ENCODE measurements around the gene TRIP13.
A peak's percentile ranks its signal among the peaks of the same experiment; 100 is the strongest.
"Not testable (repeated sequence)": the region's sequence is repeated elsewhere in the genome, so short reads cannot be mapped to it uniquely, and the experiment has no call there.

Gene TRIP13

DNA sequence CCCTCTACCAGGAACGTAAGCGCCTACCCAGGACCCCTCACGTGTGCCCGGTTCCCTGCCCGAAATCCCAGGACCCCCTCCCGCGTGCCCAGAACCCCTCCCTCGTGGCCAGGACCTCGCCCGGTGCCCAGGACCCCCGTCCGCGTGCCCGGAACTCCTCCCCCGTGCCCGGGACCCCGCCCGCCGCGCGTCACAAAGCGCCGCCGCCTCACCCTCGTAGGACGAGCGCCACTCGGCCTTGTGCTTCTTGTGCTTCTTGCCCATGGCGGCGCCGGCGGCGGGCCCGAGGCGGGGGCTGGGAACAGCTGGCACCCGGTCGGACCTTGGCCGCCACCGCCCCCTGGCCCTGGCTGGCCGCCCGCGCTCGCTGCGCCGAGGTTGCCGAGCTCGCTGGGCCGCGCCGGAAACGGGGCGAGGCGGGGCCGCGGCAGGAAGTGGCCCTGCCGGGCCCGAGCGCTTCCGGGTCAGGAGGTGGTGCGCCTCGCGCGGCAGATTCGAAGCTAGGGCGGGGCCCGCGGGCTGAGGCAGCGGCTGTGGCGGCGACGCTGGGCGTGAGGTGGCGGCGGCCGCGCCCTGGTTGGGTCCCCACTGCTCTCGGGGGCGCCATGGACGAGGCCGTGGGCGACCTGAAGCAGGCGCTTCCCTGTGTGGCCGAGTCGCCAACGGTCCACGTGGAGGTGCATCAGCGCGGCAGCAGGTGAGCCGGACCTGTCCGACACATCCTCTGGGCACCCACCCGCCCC, at the start of gene TRIP13, which contains the start of gene BRD9:
TRIP13 (plus strand) TSS at position 491 of the 743 bp plus-strand sequence; CDS start at position 606, 115 bp downstream.
BRD9 (minus strand) TSS at position 408 of the 743 bp plus-strand sequence; CDS start at position 264, 144 bp downstream.
- DNase-seq (ENCODE audit: low read depth, low spot score), result peak; percentile 73

DNA sequence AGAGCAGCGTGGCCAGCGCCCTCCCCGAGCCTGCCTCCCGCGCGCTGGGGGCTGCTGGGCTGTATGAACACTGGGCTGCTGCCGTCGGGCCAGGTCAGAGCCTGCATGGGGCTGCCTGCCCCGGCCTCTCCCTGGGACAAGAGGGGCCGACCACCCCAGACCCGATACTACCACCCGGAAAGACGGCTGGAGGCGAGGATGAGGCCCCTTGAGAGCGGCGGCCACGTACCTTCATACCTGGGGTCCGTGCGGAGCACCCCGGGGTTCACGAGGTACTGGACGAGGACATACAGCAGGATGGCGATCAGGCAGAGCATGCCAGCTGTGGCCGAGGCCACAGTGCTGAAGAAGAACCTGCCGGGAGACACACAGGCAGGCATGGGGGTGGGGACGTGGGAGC, 49.3 kb upstream of the TRIP13 start:
- not testable (repeated sequence) for DNase-seq (ENCODE audit: low read depth, low spot score)

GRCh38 chr5:843926-844325, 48.8 kb upstream of the TRIP13 start:
- DNase-seq (ENCODE audit: low read depth, low spot score), result not testable (repeated sequence)

- DNase-seq (ENCODE audit: low read depth, low spot score), result not testable (repeated sequence)
Observed at GRCh38 chr5:844426-844825, 48.3 kb upstream of the TRIP13 start.

DNA sequence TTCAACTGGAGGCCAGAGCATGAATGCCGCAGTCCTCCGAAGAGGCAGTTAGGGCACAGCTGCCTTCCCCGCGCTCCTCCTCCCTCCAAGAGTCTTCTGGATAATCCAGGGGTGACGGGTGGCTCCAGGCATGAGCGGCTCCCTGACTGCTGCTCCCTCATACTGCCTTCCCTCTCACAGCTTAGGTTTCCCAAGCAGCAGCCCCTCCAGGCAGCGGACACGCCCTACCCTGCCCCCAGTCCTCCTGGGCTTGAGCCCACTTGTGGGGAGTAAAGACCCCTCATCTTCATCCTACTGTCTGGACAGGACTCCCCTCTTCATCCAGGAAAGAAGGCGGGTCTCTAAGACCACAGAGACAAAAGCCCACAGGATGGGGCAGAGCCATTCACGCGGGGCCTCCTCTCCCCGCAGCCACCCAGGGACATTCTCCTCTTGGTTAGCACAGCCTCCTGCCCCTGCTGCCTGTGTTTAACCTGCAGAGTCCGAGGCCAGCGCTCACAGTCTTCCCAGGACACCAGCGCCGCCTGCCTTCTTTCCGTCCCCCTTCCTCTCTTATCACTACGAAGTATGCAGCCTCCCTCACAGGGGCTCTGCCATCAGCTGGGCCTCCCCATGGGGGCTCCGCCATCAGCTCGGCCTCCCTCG, 47.5 kb upstream of the TRIP13 start:
- DNase-seq (ENCODE audit: low read depth, low spot score), result not testable (repeated sequence)

- DNase-seq (ENCODE audit: low read depth, low spot score), result not testable (repeated sequence)
Observed at GRCh38 chr5:845676-846601, 46.7 kb upstream of the TRIP13 start.

GRCh38 chr5:846602-847091, 46.0 kb upstream of the TRIP13 start:
- not testable (repeated sequence) for DNase-seq (ENCODE audit: low read depth, low spot score)

GRCh38 chr5:847212-847611, 45.5 kb upstream of the TRIP13 start:
- not testable (repeated sequence) for DNase-seq (ENCODE audit: low read depth, low spot score)

- DNase-seq (ENCODE audit: low read depth, low spot score), result not testable (repeated sequence)
Observed at GRCh38 chr5:847736-848135, 44.9 kb upstream of the TRIP13 start.

DNA sequence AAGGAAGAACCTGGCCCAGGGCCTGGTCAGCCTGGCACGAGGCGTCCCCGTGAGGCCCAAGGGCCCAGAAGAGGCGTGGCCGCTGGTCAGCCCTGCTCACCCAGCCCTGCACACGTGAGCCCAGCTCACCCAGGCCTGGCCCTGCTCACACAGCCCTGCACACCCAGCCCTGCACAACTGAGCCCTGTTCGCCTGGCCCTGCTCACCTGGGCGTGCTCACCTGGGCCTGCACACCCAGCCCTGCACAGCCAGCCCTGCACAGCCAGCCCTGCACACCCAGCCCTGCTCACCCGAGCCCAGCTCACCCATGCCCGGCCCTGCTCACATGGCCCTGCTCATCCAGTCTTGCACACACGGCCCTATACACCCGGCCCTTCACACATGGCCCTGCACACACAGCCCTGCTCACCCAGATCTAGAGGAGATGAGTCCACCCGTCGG, 44.0 kb upstream of the TRIP13 start:
- DNase-seq (ENCODE audit: low read depth, low spot score), result no peak

GRCh38 chr5:849651-850301, 42.9 kb upstream of the TRIP13 start:
- DNase-seq (ENCODE audit: low read depth, low spot score), result no peak

- no peak for DNase-seq (ENCODE audit: low read depth, low spot score)
Observed at GRCh38 chr5:850511-851006, 42.1 kb upstream of the TRIP13 start, which contains the start of gene ZDHHC11. Gene ZDHHC11 (minus strand): TSS chr5:850986. CDS start chr5:850602, 384 bp downstream.

GRCh38 chr5:851076-851475, 41.6 kb upstream of the TRIP13 start:
- no peak for DNase-seq (ENCODE audit: low read depth, low spot score)

GRCh38 chr5:851553-851952, 41.1 kb upstream of the TRIP13 start:
- no peak for DNase-seq (ENCODE audit: low read depth, low spot score)

GRCh38 chr5:852018-852417, 40.7 kb upstream of the TRIP13 start:
- DNase-seq (ENCODE audit: low read depth, low spot score), result no peak

DNA sequence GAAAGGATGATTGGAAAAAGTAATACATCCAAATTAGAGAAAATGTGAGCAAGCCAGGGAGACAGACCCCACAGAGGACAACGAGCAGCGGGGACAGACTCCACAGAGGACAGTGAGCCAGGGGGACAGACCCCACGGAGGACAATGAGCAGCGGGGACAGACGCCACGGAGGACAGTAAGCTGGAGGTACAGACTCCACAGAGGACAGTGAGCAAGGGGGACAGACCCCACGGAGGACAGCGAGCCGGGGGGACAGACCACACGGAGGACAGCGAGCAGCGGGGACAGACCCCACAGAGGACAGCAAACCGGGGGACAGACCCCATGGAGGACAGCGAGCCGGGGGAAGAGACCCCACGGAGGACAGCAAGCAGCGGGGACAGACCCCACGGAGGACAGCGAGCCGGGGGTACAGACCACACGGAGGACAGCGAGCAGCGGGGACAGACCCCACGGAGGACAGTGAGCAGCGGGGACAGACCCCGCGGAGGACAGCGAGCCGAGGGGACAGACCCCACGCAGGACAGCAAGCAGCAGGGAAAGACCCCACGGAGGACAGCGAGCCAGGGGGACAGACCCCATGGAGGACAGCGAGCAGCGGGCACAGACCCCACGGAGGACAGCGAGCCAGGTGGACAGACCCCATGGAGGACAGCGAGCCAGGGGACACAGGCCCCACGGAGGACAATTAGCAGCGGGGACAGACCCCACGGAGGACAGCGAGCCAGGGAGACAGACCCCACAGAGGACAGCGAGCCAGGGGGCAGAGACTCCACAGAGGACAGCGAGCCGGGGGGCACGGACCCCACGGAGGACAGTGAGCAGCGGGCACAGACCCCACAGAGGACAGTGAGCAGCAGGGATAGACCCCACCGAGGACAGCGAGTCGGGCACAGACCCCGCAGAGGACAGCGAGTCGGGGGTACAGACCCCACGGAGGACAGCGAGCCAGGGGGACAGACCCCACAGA, 40.0 kb upstream of the TRIP13 start:
- no peak for DNase-seq (ENCODE audit: low read depth, low spot score)

GRCh38 chr5:853416-854090, 39.1 kb upstream of the TRIP13 start:
- DNase-seq (ENCODE audit: low read depth, low spot score), result not testable (repeated sequence)

GRCh38 chr5:854217-854616, 38.5 kb upstream of the TRIP13 start:
- no peak for DNase-seq (ENCODE audit: low read depth, low spot score)

Data from activated CD4-positive, CD25-positive, alpha-beta regulatory T cell treated with anti-CD3 and anti-CD28 coated beads, Interleukin-2, amount 50 U/mL, for 16 hours (primary cell).